Loucy (cell line): ENCODE data around the gene ERFL.

Source experiments
- EZH2phosphoT487 ChIP-seq: fragments of 200-600 bp; IDR thresholded peaks from 2 replicates; pipeline ENCODE4 v1.6.1; 2018; ENCODE audit warnings: antibody characterized with exemption, mild to moderate bottlenecking, moderate library complexity, borderline replicate concordance
- TF ChIP-seq, protein P1 (sequence below): fragments of 200-600 bp; sonication (generic); conservative IDR thresholded peaks from 2 replicates; pipeline ENCODE4 v1.5.1; 2014; ENCODE audit warnings: mild to moderate bottlenecking, antibody characterized with exemption, low read length

GRCh38 chr19:41905273-41906002 lies 22.8 kb downstream of the ERFL start:
- TF ChIP-seq, protein P1, sequence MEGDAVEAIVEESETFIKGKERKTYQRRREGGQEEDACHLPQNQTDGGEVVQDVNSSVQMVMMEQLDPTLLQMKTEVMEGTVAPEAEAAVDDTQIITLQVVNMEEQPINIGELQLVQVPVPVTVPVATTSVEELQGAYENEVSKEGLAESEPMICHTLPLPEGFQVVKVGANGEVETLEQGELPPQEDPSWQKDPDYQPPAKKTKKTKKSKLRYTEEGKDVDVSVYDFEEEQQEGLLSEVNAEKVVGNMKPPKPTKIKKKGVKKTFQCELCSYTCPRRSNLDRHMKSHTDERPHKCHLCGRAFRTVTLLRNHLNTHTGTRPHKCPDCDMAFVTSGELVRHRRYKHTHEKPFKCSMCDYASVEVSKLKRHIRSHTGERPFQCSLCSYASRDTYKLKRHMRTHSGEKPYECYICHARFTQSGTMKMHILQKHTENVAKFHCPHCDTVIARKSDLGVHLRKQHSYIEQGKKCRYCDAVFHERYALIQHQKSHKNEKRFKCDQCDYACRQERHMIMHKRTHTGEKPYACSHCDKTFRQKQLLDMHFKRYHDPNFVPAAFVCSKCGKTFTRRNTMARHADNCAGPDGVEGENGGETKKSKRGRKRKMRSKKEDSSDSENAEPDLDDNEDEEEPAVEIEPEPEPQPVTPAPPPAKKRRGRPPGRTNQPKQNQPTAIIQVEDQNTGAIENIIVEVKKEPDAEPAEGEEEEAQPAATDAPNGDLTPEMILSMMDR: no peak
- no peak for TF ChIP-seq EZH2phosphoT487
